IMR-90 (cell line): Measurements from ENCODE around the gene ZBTB1. TPM values are rescaled to one million over a fixed set of nuclear protein-coding genes. Genes with fewer than 3 reads are reported as not detected.
"Not testable (repeated sequence)": the region's sequence is repeated elsewhere in the genome, so short reads cannot be mapped to it uniquely, and the experiment has no call there.

Source experiments
- ATAC-seq: fragments of 200-7000 bp; cut with Tn5 transposase; 2 replicates; pipeline ENCODE4 v1.9.1; 2020; ENCODE audit warnings: low read depth, mild to moderate bottlenecking, moderate library complexity
- BruUV-seq: library from RNA; stranded (reverse); fragments of 400-500 nt; replicated peaks from 2 replicates; lab custom pipeline; 2021; lab: Mats Ljungman, UMichigan
- CTCF ChIA-PET: fragments of 300-600 bp; formaldehyde crosslinking; extraction: SDS; loops from one replicate; lab custom pipeline; 2021; ENCODE audit warnings: antibody characterized with exemption; lab: Yijun Ruan, JAX
- POLR2A ChIA-PET: fragments of 300-600 bp; sonication (Branson Sonifier 250); formaldehyde crosslinking; loops from one replicate; lab custom pipeline; 2022; ENCODE audit warnings: antibody characterized with exemption; ENCODE audit not compliant: unreplicated experiment; lab: Charles Lee
- DNase-seq: peaks from one replicate; pipeline ENCODE4 v3.0.0; 2013
- H2AFZ ChIP-seq: replicated peaks from 2 replicates; pipeline ENCODE3; 2013; ENCODE audit warnings: low read length, mild to moderate bottlenecking; ENCODE audit not compliant: poor library complexity
- H2AK5ac ChIP-seq: 2 replicates; pipeline ENCODE4 v1.6.1; 2013; ENCODE audit warnings: low read depth, low read length, inconsistent platforms
- H2AK9ac ChIP-seq: replicated peaks from 2 replicates; pipeline ENCODE3; 2013; ENCODE audit warnings: mild to moderate bottlenecking, low read depth, low read length, moderate library complexity; ENCODE audit not compliant: poor library complexity
- H2BK120ac ChIP-seq: 2 replicates; pipeline ENCODE4 v1.6.1; 2013; ENCODE audit warnings: low read depth, low read length, inconsistent platforms
- H2BK15ac ChIP-seq: 3 replicates; pipeline ENCODE4 v1.6.1; 2013; ENCODE audit warnings: low read depth, low read length, inconsistent platforms
- H2BK20ac ChIP-seq: 2 replicates; pipeline ENCODE4 v1.6.1; 2013; ENCODE audit warnings: low read depth, mild to moderate bottlenecking, inconsistent platforms, low read length, moderate library complexity
- H2BK5ac ChIP-seq: 2 replicates; pipeline ENCODE4 v1.6.1; 2013; ENCODE audit warnings: mild to moderate bottlenecking, low read depth, low read length, inconsistent platforms; ENCODE audit not compliant: poor library complexity, severe bottlenecking
- H3K14ac ChIP-seq: replicated peaks from 2 replicates; pipeline ENCODE4 v1.6.1; 2013; ENCODE audit warnings: low read depth, low read length, inconsistent platforms
- H3K18ac ChIP-seq: 2 replicates; pipeline ENCODE4 v1.6.1; 2013; ENCODE audit warnings: low read depth, low read length, control low read depth
- H3K23ac ChIP-seq: 2 replicates; pipeline ENCODE4 v1.6.1; 2013; ENCODE audit warnings: low read depth, low read length, inconsistent platforms
- H3K27ac ChIP-seq: 2 replicates; pipeline ENCODE4 v1.5.1; 2013; ENCODE audit warnings: mild to moderate bottlenecking, control low read depth, low read length; ENCODE audit not compliant: insufficient read depth
- H3K27me3 ChIP-seq: 2 replicates; pipeline ENCODE4 v1.6.1; 2013; ENCODE audit warnings: low read length; ENCODE audit not compliant: control insufficient read depth, insufficient read depth
- H3K36me3 ChIP-seq: 2 replicates; pipeline ENCODE4 v1.6.1; 2013; ENCODE audit warnings: low read length, mixed read lengths; ENCODE audit not compliant: control insufficient read depth, insufficient read depth
- H3K4ac ChIP-seq: 2 replicates; pipeline ENCODE4 v1.6.1; 2013; ENCODE audit warnings: low read depth, low read length, inconsistent platforms
- H3K4me1 ChIP-seq: 2 replicates; pipeline ENCODE4 v1.6.1; 2013; ENCODE audit warnings: low read length, mixed read lengths; ENCODE audit not compliant: control insufficient read depth, insufficient read depth
- H3K4me2 ChIP-seq: 2 replicates; pipeline ENCODE4 v1.6.1; 2013; ENCODE audit warnings: low read depth, mild to moderate bottlenecking, control low read depth, low read length, moderate library complexity
- H3K4me3 ChIP-seq: 2 replicates; pipeline ENCODE4 v1.5.1; 2013; ENCODE audit warnings: low read depth, mild to moderate bottlenecking, control low read depth, low read length, moderate library complexity; ENCODE audit not compliant: insufficient read depth
- H3K56ac ChIP-seq: 2 replicates; pipeline ENCODE4 v1.6.1; 2013; ENCODE audit warnings: low read length, inconsistent platforms; ENCODE audit not compliant: insufficient read depth; ENCODE audit errors: extremely low read depth
- H3K79me1 ChIP-seq, 2 experiments: 2 replicates each; pipeline ENCODE4 v1.6.1; 2013; ENCODE audit warnings: low read length in 2 of 2, inconsistent platforms in 1 of 2, low read depth in 1 of 2
- H3K9ac ChIP-seq: 2 replicates; pipeline ENCODE4 v1.6.1; 2013; ENCODE audit warnings: low read depth, low read length, control low read depth
- H3K9me1 ChIP-seq: 2 replicates; pipeline ENCODE4 v1.6.1; 2013; ENCODE audit warnings: low read length, inconsistent platforms; ENCODE audit not compliant: insufficient read depth
- H3K9me3 ChIP-seq: 2 replicates; pipeline ENCODE4 v1.6.1; 2013; ENCODE audit warnings: low read length; ENCODE audit not compliant: control insufficient read depth, insufficient read depth
- H4K20me1 ChIP-seq: 2 replicates; pipeline ENCODE4 v1.6.1; 2013; ENCODE audit warnings: low read length, inconsistent platforms; ENCODE audit not compliant: insufficient read depth
- H4K5ac ChIP-seq: 2 replicates; pipeline ENCODE4 v1.6.1; 2013; ENCODE audit warnings: mild to moderate bottlenecking, low read depth, low read length, control low read depth
- H4K8ac ChIP-seq, 2 experiments: 2 replicates each; pipeline ENCODE4 v1.6.1; 2013; ENCODE audit warnings: low read depth in 2 of 2, low read length in 2 of 2, control low read depth in 1 of 2, inconsistent platforms in 1 of 2
- H4K91ac ChIP-seq: 2 replicates; pipeline ENCODE4 v1.6.1; 2013; ENCODE audit warnings: low read depth, low read length, inconsistent platforms; ENCODE audit not compliant: insufficient read depth
- BHLHE40 ChIP-seq: fragments of 150-350 bp; IDR thresholded peaks from 2 replicates; pipeline ENCODE4 v1.6.1; 2016; ENCODE audit warnings: mild to moderate bottlenecking, low read depth, low read length
- CTCF ChIP-seq: conservative IDR thresholded peaks from 2 replicates; pipeline ENCODE4 v1.5.1; 2012; ENCODE audit warnings: mild to moderate bottlenecking, low read depth, low read length, improper control_type of control experiment
- MAFK ChIP-seq: IDR thresholded peaks from 2 replicates; pipeline ENCODE4 v1.6.1; 2012; ENCODE audit warnings: low read depth, low read length, improper control_type of control experiment
- MXI1 ChIP-seq: IDR thresholded peaks from 2 replicates; pipeline ENCODE4 v1.6.1; 2012; ENCODE audit warnings: low read depth, mild to moderate bottlenecking, low read length, moderate library complexity, borderline replicate concordance
- POLR2A ChIP-seq: IDR thresholded peaks from 2 replicates; pipeline ENCODE4 v1.6.1; 2012; ENCODE audit warnings: mild to moderate bottlenecking, low read depth, low read length
- RAD21 ChIP-seq: IDR thresholded peaks from 2 replicates; pipeline ENCODE4 v1.6.1; 2012; ENCODE audit warnings: low read length, improper control_type of control experiment
- RFX5 ChIP-seq: IDR thresholded peaks from 2 replicates; pipeline ENCODE4 v1.8.0; 2012; ENCODE audit warnings: low read depth, mild to moderate bottlenecking, low read length, moderate library complexity
- SMC3 ChIP-seq: fragments of 150-350 bp; IDR thresholded peaks from 2 replicates; pipeline ENCODE4 v1.6.1; 2016; ENCODE audit warnings: low read depth, mild to moderate bottlenecking, antibody characterized with exemption, low read length, moderate library complexity
- WGBS, 2 experiments: methylation state at CpG; one replicate each; pipeline versions ENCODE4 v1.1.5 to v1.1.7; 2013; ENCODE audit warnings: missing lambda C conversion rate in 2 of 2; ENCODE audit not compliant: insufficient read length in 1 of 2; ENCODE audit errors: extremely low coverage in 2 of 2; 5-methylcytosine and 5-hydroxymethylcytosine counted together
- dilution Hi-C: fragments of 300-500 bp; cut with HindIII; formaldehyde crosslinking; loops from one replicate; pipeline ENCODE4 v1.14.3; 2018; ENCODE audit warnings: low sequenced_read_pairs; ENCODE audit not compliant: unreplicated experiment
- in situ Hi-C: fragments of 300-500 bp; cut with MboI; formaldehyde crosslinking; loops from 3 replicates; pipeline ENCODE4 v1.14.3; 2019; ENCODE audit warnings: low sequenced_read_pairs, inconsistent platforms, mixed read lengths
- intact Hi-C: fragments of 100-400 bp; cut with micrococcal nuclease; formaldehyde crosslinking; loops from 2 replicates; pipeline ENCODE4 v1.10.0; 2022
- polyA plus RNA-seq, 3 experiments: library from polyadenylated mRNA; depleted of rRNA; stranded (reverse); fragments of >200 nt; gene quantifications; 2 replicates each; pipeline ENCODE4 v1.2.3, GENCODE V29; 2012; ENCODE audit warnings: low replicate concordance in 1 of 3
- total RNA-seq: library from RNA; depleted of rRNA; stranded (reverse); fragments of >200 nt; gene quantifications from 2 replicates; pipeline ENCODE4 v1.2.3, GENCODE V29; 2012

ZBTB1 gene
- total and polyA plus RNA-seq, 2 of the 4 experiments (the other 2 are of a cell fraction) = 19.0 to 37.3 TPM

GRCh38 chr14:64516969-64517368, 12.4 kb downstream of the ZBTB1 start:
- H3K4me3 ChIP-seq = no peak overlapping the region
- no peak overlapping the region for H2BK5ac ChIP-seq
- H2BK15ac ChIP-seq = no peak overlapping the region
- no peak overlapping the region for H3K9ac ChIP-seq
- H2AK9ac ChIP-seq = no peak overlapping the region
- in situ Hi-C loops = no loop called here
- H4K20me1 ChIP-seq = peaks cover 90% of the 10 kb centered on the region
- no peak overlapping the region for H3K23ac ChIP-seq
- ATAC-seq (no peak), DNase-seq (no peak)
- H4K5ac ChIP-seq = no peak overlapping the region
- dilution Hi-C loops = no loop called here
- H3K4me1 ChIP-seq = peaks cover 3% of the 10 kb centered on the region; the same call in 1 of the 2 replicates
- no CpG with 5 or more reads among the region's 1 CpG for WGBS, 2 experiments
- POLR2A ChIA-PET = no interaction called here
- peaks cover 6% of the 10 kb centered on the region; the same call in 1 of the 2 replicates for H3K9me1 ChIP-seq
- H3K4me2 ChIP-seq = no peak overlapping the region
- peaks cover 9 to 54% of the 10 kb centered on the region in 2 experiments for H3K79me1 ChIP-seq
- H2BK120ac ChIP-seq = no peak overlapping the region
- no peak overlapping the region for H4K91ac ChIP-seq
- CTCF ChIA-PET = no interaction called here
- H3K27ac ChIP-seq = no peak overlapping the region
- H3K4ac ChIP-seq = no peak overlapping the region
- H3K14ac ChIP-seq = no peak overlapping the region
- no peaks in the 10 kb centered on the region for H3K27me3 ChIP-seq
- no peak overlapping the region for H3K18ac ChIP-seq
- H4K8ac ChIP-seq = no peak overlapping the region
- no peak overlapping the region for H2AK5ac ChIP-seq
- peaks cover 5% of the 10 kb centered on the region for H3K36me3 ChIP-seq
- no TSS peak for BruUV-seq
- no peak for TF ChIP-seq MAFK
- TF ChIP-seq MXI1 = no peak
- TF ChIP-seq RFX5 = no peak
- TF ChIP-seq RAD21 = no peak
- no peak for TF ChIP-seq POLR2A
- TF ChIP-seq CTCF = no peak
- no peak for TF ChIP-seq BHLHE40
- no peak for TF ChIP-seq SMC3
- intact Hi-C loops = no loop called here
- no peak overlapping the region for H2BK20ac ChIP-seq
- no peak overlapping the region for H2AFZ ChIP-seq
- H3K9me3 ChIP-seq = no peaks in the 10 kb centered on the region
- H3K56ac ChIP-seq = no peak overlapping the region

- H2AFZ ChIP-seq, H3K14ac ChIP-seq, H2BK120ac ChIP-seq, H3K4me3 ChIP-seq, H3K27ac ChIP-seq, H3K9me3 ChIP-seq, ATAC-seq, DNase-seq, H4K91ac ChIP-seq, H2BK5ac ChIP-seq, H3K56ac ChIP-seq, POLR2A ChIA-PET, H4K5ac ChIP-seq, H3K4me1 ChIP-seq, H3K4ac ChIP-seq, H3K18ac ChIP-seq, H3K9ac ChIP-seq, H2AK5ac ChIP-seq, intact Hi-C loops, H3K27me3 ChIP-seq, H2BK20ac ChIP-seq, dilution Hi-C loops, BruUV-seq, H3K9me1 ChIP-seq, in situ Hi-C loops, H2AK9ac ChIP-seq, H2BK15ac ChIP-seq, H4K8ac ChIP-seq, H3K36me3 ChIP-seq, H3K23ac ChIP-seq, H3K4me2 ChIP-seq: not testable (repeated sequence)
- WGBS, 2 experiments = no CpG with 5 or more reads among the region's 6 CpGs
- Histone ChIP-seq H3K79me1 (peaks cover 16 to 57% of the 10 kb centered on the region in 2 experiments), H4K20me1 (peaks cover 90% of the 10 kb centered on the region)
- CTCF ChIA-PET = interaction anchor here (1.1 kb wide), 1 partner anchor 112 kb away, joined by 4 read pairs; no protein-coding TSS in a partner anchor
Measured at GRCh38 chr14:64517667-64518066, 13.1 kb downstream of the ZBTB1 start.
